Dedifferentiated amniotic fluid mesenchymal stem cell (primary cell): ENCODE measurements around the gene AFAP1.
"Not testable (repeated sequence)": the region's sequence is repeated elsewhere in the genome, so short reads cannot be mapped to it uniquely, and the experiment has no call there.

Experiments
- DNase-seq: peaks from one replicate; pipeline ENCODE4 v3.0.0-alpha.2; 2016; ENCODE audit errors: extremely low spot score

AFAP1 gene

GRCh38 chr4:7944599-7945220 is 5.0 kb upstream of the AFAP1 start:
- no peak for DNase-seq

DNA sequence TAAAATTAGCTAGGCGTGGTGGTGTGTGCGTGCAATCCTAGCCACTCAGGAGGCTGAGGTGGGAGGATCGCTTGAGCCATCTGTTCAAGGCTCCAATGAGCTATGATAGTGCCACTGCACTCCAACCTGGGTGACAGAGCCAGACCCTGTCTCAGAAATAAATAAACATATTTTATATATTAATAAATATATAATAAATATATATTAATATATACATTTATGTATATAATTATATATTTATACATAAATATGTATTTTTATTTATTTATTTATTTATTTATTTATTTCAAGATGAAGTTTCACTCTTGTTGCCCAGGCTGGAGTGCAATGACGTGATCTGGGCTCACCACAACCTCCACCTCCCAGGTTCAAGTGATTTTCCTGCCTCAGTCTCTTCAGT is 4.0 kb upstream of the AFAP1 start:
- not testable (repeated sequence) for DNase-seq

GRCh38 chr4:7943211-7943610 is 3.5 kb upstream of the AFAP1 start:
- no peak for DNase-seq

GRCh38 chr4:7941965-7942496 is 2.4 kb upstream of the AFAP1 start:
- DNase-seq, result no peak

- no peak for DNase-seq
Measured at GRCh38 chr4:7941111-7941964, 1.7 kb upstream of the AFAP1 start.

GRCh38 chr4:7938609-7939376 is 868 bp downstream of the AFAP1 start:
- DNase-seq, result no peak

DNA sequence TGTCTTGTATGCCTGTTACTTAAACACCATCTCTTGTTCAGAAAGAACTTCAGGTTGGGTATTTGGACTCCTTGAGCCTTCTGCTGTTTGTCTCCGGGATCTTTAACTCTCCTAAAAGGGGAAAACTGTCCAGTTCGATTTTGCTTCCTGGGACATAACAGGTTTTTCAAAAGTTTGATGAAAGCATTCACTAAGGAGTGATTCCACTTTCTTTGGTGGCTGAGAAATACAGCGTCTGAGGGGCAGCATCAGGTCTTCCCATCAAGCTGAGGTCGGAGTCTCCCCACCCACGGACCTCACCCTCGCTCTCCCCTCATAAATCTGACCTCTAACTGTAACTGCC is 1.4 kb downstream of the AFAP1 start:
- DNase-seq, result no peak

- peak; percentile 66 for DNase-seq
Measured at GRCh38 chr4:7937006-7937405, 2.7 kb downstream of the AFAP1 start.

DNA sequence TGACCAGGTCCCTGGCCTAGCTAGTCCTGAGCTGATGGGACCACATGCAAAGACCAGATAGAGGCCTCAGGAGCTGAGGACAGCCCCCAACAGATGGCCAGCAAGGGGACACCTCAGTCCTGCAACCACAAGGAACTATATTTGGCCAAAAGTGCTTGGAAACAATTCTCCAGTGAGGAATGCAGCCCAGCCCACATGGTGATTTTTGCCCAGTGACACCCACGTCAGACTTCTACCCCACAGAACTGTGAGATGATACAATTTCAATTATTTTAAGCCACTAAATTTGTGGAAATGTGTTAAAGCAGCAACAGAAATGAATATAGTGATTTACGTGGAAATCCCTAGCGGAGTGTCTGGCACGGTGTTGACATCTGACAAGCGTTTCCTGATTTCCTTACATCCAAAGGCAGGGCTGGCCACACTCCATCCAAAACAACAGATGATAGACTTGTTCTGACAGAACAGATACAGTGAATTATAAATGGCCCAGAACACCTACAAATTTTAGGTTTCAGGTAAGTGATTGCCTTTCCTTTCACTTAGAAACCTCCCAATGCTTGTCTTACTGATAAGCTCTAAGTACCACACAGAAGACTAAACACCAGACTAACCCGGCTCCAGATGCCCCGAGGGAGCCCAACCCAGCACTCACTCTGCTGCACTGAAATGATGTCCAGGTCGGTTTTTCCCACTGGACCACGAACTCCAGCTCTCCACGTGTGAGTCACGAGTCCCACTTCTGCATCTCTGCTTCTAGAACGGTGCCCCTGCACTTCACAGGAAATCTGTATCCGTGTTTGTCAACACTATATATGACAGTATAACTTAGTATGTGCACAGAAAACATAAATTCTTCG is 5.8 kb downstream of the AFAP1 start:
- DNase-seq, result no peak

DNA sequence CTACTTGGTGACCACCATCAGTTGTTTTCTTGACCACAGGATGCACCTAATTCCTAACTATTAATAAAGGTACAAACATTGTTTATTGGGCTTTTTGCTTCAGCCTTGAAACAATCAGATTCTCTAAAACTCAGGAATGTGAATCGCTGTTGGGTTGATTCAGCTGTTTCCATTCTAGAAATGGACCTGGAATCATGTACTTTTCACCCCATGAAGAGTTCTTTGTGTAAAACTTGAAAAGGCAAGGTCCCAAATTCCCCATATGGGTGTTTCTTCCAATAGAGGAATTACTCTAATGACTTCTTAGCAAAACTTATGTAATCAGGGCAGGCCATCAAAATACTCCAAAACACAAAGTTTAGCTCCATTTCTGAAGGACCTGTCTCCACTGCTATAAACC is 7.4 kb downstream of the AFAP1 start:
- no peak for DNase-seq

DNA sequence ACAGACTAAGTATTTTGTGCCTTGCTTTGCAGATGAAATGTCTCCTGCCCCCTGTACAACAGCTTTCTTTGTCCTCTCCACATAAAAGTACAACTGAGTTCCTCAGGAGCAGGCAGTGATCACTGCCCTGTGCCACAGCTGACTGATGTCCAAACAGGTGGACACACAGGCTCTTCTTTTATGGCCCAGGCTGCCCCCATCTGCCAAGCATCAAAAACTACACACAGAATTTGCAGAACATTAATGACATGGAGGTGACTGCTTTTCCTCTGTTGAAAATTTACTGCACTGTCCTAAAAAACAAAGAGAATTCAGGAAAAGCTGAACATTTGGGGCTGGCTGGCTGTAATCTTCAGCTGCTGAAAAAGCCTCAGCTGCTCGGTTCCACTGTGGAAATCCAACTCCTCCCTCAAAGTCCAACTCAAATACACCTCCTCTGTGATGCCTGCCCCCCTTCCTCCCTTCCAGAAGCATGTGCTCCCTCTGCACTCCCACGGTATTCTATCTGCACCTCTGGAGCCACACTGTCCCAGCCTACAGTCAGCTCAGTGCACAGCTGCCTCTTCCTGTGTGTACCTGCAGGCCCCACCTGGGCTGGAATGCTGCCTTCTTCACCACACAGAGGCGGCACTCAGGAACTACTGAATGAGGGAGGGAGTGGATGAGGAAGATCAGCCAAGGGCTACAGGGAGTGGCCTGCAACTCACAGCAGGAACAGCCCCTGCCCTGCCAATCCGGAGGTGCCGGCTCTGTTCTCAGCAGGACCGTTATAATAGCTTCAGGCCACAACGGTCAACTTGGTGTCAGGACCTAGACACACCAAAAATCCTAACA is 10.3 kb downstream of the AFAP1 start:
- no peak for DNase-seq

- no peak for DNase-seq
Measured at GRCh38 chr4:7928711-7929110, 10.9 kb downstream of the AFAP1 start.

GRCh38 chr4:7926822-7927221 is 12.8 kb downstream of the AFAP1 start:
- DNase-seq, result no peak

DNA sequence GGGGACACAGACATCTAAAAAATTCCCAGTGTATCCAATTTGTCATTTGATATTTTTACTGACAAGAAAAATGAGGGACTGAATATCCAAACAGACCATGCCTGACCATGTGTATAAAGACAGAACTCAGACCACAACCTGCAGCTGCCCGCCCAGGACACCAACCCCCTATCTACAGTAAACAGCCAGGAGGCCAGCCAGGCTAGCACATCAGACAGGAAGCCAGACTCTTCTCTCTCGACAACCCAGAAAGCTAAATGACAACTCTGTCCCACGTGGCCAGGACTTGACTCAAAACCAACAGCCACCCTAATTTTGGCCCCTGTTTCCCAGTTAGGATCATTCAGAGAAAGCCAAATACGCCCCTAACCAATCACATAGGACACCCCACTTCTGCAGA is 15.1 kb downstream of the AFAP1 start:
- DNase-seq, result no peak

GRCh38 chr4:7924163-7924562 is 15.5 kb downstream of the AFAP1 start:
- no peak for DNase-seq

GRCh38 chr4:7922466-7922865 is 17.2 kb downstream of the AFAP1 start:
- DNase-seq, result no peak

DNA sequence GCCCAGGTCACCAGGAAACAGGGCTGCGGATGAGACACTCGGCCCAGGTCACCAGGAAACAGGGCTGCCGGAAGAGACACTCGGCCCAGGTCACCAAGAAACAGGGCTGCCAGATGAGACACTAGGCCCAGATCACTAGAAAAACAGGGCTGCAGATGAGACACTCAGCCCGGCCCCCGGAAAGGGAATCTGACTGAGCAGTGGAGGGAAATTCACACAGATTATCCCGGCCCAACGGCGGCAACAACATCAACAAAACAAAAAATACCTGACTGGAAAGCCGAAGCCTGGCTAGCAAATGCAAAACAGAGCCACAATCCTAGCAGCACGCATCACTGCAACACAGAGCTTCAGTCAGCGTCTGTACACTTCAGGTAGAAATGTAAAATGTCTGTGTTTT is 20.7 kb downstream of the AFAP1 start:
- no peak for DNase-seq

GRCh38 chr4:7918187-7918586 is 21.5 kb downstream of the AFAP1 start:
- DNase-seq, result not testable (repeated sequence)

GRCh38 chr4:7917669-7918068 is 22.0 kb downstream of the AFAP1 start:
- DNase-seq, result no peak

- DNase-seq, result no peak
Measured at GRCh38 chr4:7915875-7916242, 23.8 kb downstream of the AFAP1 start.

GRCh38 chr4:7912826-7913225 is 26.8 kb downstream of the AFAP1 start:
- no peak for DNase-seq
